Panc1 (cell line): ENCODE data around the gene DUS1L. TPM values are rescaled to one million over a fixed set of nuclear protein-coding genes. Genes with fewer than 3 reads are reported as not detected.
A peak's percentile ranks its signal among the peaks of the same experiment; 100 is the strongest.

ENCODE experiments used
- ATAC-seq: fragments of 200-7000 bp; cut with Tn5 transposase; 2 replicates; pipeline ENCODE4 v1.9.1; 2020; ENCODE audit warnings: mild to moderate bottlenecking, moderate library complexity
- BruUV-seq: library from RNA; stranded (reverse); fragments of 400-500 nt; replicated peaks from 2 replicates; lab custom pipeline; 2021; lab: Mats Ljungman, UMichigan
- CTCF ChIA-PET: fragments of 300-600 bp; sonication (Branson Sonifier 250); formaldehyde crosslinking; loops from one replicate; lab custom pipeline; 2022; ENCODE audit warnings: antibody characterized with exemption; lab: Charles Lee
- POLR2A ChIA-PET: fragments of 300-600 bp; sonication (Branson Sonifier 250); formaldehyde crosslinking; loops from one replicate; lab custom pipeline; 2022; ENCODE audit warnings: antibody characterized with exemption; lab: Charles Lee
- DNase-seq: peaks from one replicate; pipeline ENCODE4 v3.0.0-alpha.2; 2010; ENCODE audit warnings: low read depth, low spot score
- H3K27ac ChIP-seq: 2 replicates; pipeline ENCODE4 v1.5.1; 2011; ENCODE audit warnings: mild to moderate bottlenecking, low read length, inconsistent platforms
- H3K27me3 ChIP-seq: fragments of 200-500 bp; sonication (Bioruptor generic); 2 replicates; pipeline ENCODE4 v1.6.0; 2014; ENCODE audit warnings: low read length, inconsistent platforms; ENCODE audit not compliant: control insufficient read depth, insufficient read depth
- H3K36me3 ChIP-seq: fragments of 200-500 bp; sonication (Bioruptor generic); 2 replicates; pipeline ENCODE4 v1.5.1; 2014; ENCODE audit warnings: inconsistent platforms, mild to moderate bottlenecking, low read length, moderate library complexity; ENCODE audit not compliant: control insufficient read depth, insufficient read depth
- H3K4me1 ChIP-seq: 2 replicates; pipeline ENCODE4 v1.5.1; 2011; ENCODE audit warnings: inconsistent platforms, mild to moderate bottlenecking, low read length, moderate library complexity; ENCODE audit not compliant: control insufficient read depth, insufficient read depth
- H3K4me3 ChIP-seq, 2 experiments: 2 replicates each; pipeline ENCODE4 v1.5.1; 2011 to 2012; ENCODE audit warnings: low read depth in 2 of 2, low read length in 2 of 2, mild to moderate bottlenecking in 2 of 2, inconsistent platforms in 1 of 2, moderate library complexity in 1 of 2
- H3K9me3 ChIP-seq: fragments of 200-500 bp; sonication (Bioruptor generic); 2 replicates; pipeline ENCODE4 v1.5.1; 2014; ENCODE audit warnings: low read depth, mild to moderate bottlenecking, inconsistent platforms, low read length, moderate library complexity; ENCODE audit not compliant: control insufficient read depth, insufficient read depth
- CTCF ChIP-seq: fragments of 450-650 bp; IDR thresholded peaks from 2 replicates; pipeline ENCODE4 v1.5.1; 2017; ENCODE audit warnings: mild to moderate bottlenecking
- POLR2AphosphoS5 ChIP-seq: IDR thresholded peaks from 2 replicates; pipeline ENCODE4 v1.6.1; 2012; ENCODE audit warnings: mild to moderate bottlenecking, low read depth, low read length, moderate library complexity
- SIN3A ChIP-seq: IDR thresholded peaks from 2 replicates; pipeline ENCODE4 v1.6.1; 2012; ENCODE audit warnings: low read depth, mild to moderate bottlenecking, low read length, moderate library complexity, borderline replicate concordance; ENCODE audit not compliant: insufficient read depth
- TCF7L2 ChIP-seq: IDR thresholded peaks from 2 replicates; pipeline ENCODE4 v1.6.1; 2011; ENCODE audit warnings: mild to moderate bottlenecking, low read depth, low read length, inconsistent platforms
- in situ Hi-C: cut with HindIII; loops from 2 replicates; pipeline ENCODE4 v1.10.0; 2016; ENCODE audit warnings: low sequenced_read_pairs, low pct_unique_long_range_greater_than_20kb
- intact Hi-C: fragments of 100-400 bp; cut with micrococcal nuclease; formaldehyde crosslinking; loops from one replicate; pipeline ENCODE4 v1.10.0; 2022; ENCODE audit not compliant: unreplicated experiment
- total RNA-seq: library from RNA; stranded (reverse); gene quantifications from one replicate; pipeline ENCODE4 v1.2.1, GENCODE V29; 2021; ENCODE audit not compliant: unreplicated experiment
- TF ChIP-seq, protein P1 (sequence below), 2 experiments: IDR thresholded peaks; 2 replicates each; pipeline ENCODE4 v1.6.1; 2011 to 2012; ENCODE audit warnings: low read depth in 2 of 2, control low read depth in 1 of 2, low read length in 1 of 2, mild to moderate bottlenecking in 1 of 2, moderate library complexity in 1 of 2; ENCODE audit not compliant: insufficient read depth in 1 of 2

Gene DUS1L
- total RNA-seq, 1 experiment from 2014 or later, result 115 TPM

- intact Hi-C loops, result no loop called here
- H3K4me3 ChIP-seq, result no peak overlapping the region
- H3K4me1 ChIP-seq, result peaks cover 22% of the 10 kb centered on the region
- POLR2A ChIA-PET, result no interaction called here
- H3K27ac ChIP-seq, result no peak overlapping the region
- ATAC-seq (no peak), DNase-seq (no peak)
- peaks cover 10% of the 10 kb centered on the region for H3K36me3 ChIP-seq
- CTCF ChIA-PET, result no interaction called here
- in situ Hi-C loops, result no loop called here
- no peaks in the 10 kb centered on the region for H3K9me3 ChIP-seq
- TF ChIP-seq POLR2AphosphoS5 (no peak), SIN3A (no peak), CTCF (no peak), TCF7L2 (no peak)
- TF ChIP-seq, protein P1, sequence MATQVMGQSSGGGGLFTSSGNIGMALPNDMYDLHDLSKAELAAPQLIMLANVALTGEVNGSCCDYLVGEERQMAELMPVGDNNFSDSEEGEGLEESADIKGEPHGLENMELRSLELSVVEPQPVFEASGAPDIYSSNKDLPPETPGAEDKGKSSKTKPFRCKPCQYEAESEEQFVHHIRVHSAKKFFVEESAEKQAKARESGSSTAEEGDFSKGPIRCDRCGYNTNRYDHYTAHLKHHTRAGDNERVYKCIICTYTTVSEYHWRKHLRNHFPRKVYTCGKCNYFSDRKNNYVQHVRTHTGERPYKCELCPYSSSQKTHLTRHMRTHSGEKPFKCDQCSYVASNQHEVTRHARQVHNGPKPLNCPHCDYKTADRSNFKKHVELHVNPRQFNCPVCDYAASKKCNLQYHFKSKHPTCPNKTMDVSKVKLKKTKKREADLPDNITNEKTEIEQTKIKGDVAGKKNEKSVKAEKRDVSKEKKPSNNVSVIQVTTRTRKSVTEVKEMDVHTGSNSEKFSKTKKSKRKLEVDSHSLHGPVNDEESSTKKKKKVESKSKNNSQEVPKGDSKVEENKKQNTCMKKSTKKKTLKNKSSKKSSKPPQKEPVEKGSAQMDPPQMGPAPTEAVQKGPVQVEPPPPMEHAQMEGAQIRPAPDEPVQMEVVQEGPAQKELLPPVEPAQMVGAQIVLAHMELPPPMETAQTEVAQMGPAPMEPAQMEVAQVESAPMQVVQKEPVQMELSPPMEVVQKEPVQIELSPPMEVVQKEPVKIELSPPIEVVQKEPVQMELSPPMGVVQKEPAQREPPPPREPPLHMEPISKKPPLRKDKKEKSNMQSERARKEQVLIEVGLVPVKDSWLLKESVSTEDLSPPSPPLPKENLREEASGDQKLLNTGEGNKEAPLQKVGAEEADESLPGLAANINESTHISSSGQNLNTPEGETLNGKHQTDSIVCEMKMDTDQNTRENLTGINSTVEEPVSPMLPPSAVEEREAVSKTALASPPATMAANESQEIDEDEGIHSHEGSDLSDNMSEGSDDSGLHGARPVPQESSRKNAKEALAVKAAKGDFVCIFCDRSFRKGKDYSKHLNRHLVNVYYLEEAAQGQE (IDR thresholded peaks at IDR 0.05; ENCODE audit: insufficient read depth in 1 of 2, low read depth in 2 of 2, low read length in 1 of 2), result 0 out of 4 replicates have a peak, but pooled peaks of 1 of the 2 experiments have one; percentile 12
- H3K27me3 ChIP-seq, result no peaks in the 10 kb centered on the region
- BruUV-seq, result no TSS peak
Observed at GRCh38 chr17:82081546-82081945, 15.9 kb upstream of the DUS1L start.

GRCh38 chr17:82080789-82081464, 15.3 kb upstream of the DUS1L start:
- Histone ChIP-seq H3K27ac (no peak overlapping the region), H3K9me3 (no peaks in the 10 kb centered on the region), H3K36me3 (peaks cover 7% of the 10 kb centered on the region), H3K27me3 (no peaks in the 10 kb centered on the region), H3K4me3 (no peak overlapping the region), H3K4me1 (peaks cover 25% of the 10 kb centered on the region)
- TF ChIP-seq POLR2AphosphoS5, result no peak
- no peak for TF ChIP-seq CTCF
- TF ChIP-seq SIN3A, result no peak
- TF ChIP-seq TCF7L2, result no peak
- TF ChIP-seq, protein P1 (IDR thresholded peaks at IDR 0.05; ENCODE audit: insufficient read depth in 1 of 2, low read depth in 2 of 2, low read length in 1 of 2), result no peak
- ATAC-seq (no peak), DNase-seq (no peak)
- ChIA-PET CTCF (no interaction called here), POLR2A (no interaction called here)
- no TSS peak for BruUV-seq
- intact Hi-C loops (no loop called here), in situ Hi-C loops (no loop called here)
